ENCODE measurements around the gene AMH.

Gene AMH

GRCh38 chr19:2227415-2228156, 21.5 kb upstream of the AMH start:
- peak overlapping the region; percentile 20; the same call in 1 of the 2 replicates for H3K9ac ChIP-seq (ENCODE audit: low read length)
- peak overlapping the region; percentile 41 for H3K27ac ChIP-seq (ENCODE audit: low read length)
- peak overlapping the region; percentile 65 for H3K4me2 ChIP-seq (ENCODE audit: low read length)

DNA sequence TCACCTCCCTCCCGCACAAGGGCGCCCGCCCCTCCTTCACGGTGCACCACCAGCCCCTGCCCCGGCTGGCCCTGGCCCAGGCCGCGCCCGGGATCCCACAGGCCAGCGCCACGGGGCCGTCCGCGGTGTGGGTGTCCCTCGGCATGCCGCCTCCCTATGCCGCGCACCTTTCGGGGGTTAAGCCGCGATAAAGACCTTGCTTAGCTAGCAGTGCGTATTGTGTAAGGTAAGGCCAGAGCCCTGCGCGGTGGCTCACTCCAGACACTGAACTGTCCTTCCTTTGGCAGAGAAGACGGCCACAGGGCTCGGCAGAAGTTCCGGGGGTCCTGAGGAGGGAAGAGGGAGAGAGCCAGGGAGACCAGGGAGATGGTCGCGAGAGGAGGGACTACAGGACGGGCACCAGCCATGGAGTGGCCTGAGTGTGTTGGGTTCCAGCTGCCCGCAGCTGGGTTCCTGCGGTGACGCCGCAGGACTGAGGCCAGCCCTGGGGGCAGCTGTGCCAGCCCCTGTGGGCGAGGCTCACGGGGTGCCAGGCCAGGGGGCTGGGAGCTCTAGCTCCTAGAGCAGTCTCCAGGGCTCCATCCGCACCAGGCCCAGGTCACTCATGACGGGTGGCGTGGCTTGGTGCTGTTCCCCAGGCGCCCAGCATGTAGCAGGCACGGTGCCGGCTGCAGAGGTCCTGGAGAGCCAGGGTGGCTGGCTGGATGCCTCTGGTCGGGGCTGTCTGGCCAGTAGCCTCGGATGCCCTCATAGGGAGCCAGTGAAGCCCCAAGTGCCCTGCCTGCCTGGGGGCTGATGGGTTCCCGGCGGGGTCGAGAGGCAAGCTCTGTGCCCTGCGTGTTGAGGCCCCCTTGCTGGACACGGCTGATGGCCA, 20.7 kb upstream of the AMH start:
- Histone ChIP-seq H3K36me3 (replicated peaks; ENCODE audit: low read depth, low read length) (peaks cover 59% of the 10 kb centered on the region), H3K4me2 (ENCODE audit: low read length) (peak overlapping the region; percentile 65), H3K4me3 (ENCODE audit: low read length) (peak overlapping the region; percentile 36), H4K20me1 (ENCODE audit: insufficient read depth, low read length) (peaks cover 28% of the 10 kb centered on the region), H3K9ac (ENCODE audit: low read length) (peak overlapping the region; percentile 20; the same call in 1 of the 2 replicates), H3K9me3 (ENCODE audit: insufficient read depth, low read length) (no peaks in the 10 kb centered on the region), H3K4me1 (ENCODE audit: low read length) (peaks cover 14% of the 10 kb centered on the region), H3K27ac (ENCODE audit: low read length) (peak overlapping the region; percentile 41), H3K27me3 (ENCODE audit: low read depth, low read length) (no peaks in the 10 kb centered on the region), H2AFZ (ENCODE audit: low read depth, low read length) (no peak overlapping the region), H3K79me2 (ENCODE audit: low read length) (peaks cover 12% of the 10 kb centered on the region; the same call in 1 of the 2 replicates)
- no peak for TF ChIP-seq EZH2phosphoT487 (IDR thresholded peaks at IDR 0.05; ENCODE audit: low read depth)
- TF ChIP-seq CTCF (IDR thresholded peaks at IDR 0.05; ENCODE audit: low read depth, low read length), result no peak

More at GRCh38 chr19:2227415-2228156, 21.5 kb upstream of the AMH start:
- H3K79me2 ChIP-seq (ENCODE audit: low read length), result peaks cover 4% of the 10 kb centered on the region; the same call in 1 of the 2 replicates
- no peaks in the 10 kb centered on the region for H3K9me3 ChIP-seq (ENCODE audit: insufficient read depth, low read length)
- H3K36me3 ChIP-seq (replicated peaks; ENCODE audit: low read depth, low read length), result peaks cover 56% of the 10 kb centered on the region
- H3K4me3 ChIP-seq (ENCODE audit: low read length), result peak overlapping the region; percentile 36
- TF ChIP-seq EZH2phosphoT487 (IDR thresholded peaks at IDR 0.05; ENCODE audit: low read depth), result no peak
- peak; percentile 39 for TF ChIP-seq CTCF (IDR thresholded peaks at IDR 0.05; ENCODE audit: low read depth, low read length)
- H3K27me3 ChIP-seq (ENCODE audit: low read depth, low read length), result no peaks in the 10 kb centered on the region
- peaks cover 28% of the 10 kb centered on the region for H4K20me1 ChIP-seq (ENCODE audit: insufficient read depth, low read length)
- H3K4me1 ChIP-seq (ENCODE audit: low read length), result peaks cover 14% of the 10 kb centered on the region
- H2AFZ ChIP-seq (ENCODE audit: low read depth, low read length), result no peak overlapping the region

DNA sequence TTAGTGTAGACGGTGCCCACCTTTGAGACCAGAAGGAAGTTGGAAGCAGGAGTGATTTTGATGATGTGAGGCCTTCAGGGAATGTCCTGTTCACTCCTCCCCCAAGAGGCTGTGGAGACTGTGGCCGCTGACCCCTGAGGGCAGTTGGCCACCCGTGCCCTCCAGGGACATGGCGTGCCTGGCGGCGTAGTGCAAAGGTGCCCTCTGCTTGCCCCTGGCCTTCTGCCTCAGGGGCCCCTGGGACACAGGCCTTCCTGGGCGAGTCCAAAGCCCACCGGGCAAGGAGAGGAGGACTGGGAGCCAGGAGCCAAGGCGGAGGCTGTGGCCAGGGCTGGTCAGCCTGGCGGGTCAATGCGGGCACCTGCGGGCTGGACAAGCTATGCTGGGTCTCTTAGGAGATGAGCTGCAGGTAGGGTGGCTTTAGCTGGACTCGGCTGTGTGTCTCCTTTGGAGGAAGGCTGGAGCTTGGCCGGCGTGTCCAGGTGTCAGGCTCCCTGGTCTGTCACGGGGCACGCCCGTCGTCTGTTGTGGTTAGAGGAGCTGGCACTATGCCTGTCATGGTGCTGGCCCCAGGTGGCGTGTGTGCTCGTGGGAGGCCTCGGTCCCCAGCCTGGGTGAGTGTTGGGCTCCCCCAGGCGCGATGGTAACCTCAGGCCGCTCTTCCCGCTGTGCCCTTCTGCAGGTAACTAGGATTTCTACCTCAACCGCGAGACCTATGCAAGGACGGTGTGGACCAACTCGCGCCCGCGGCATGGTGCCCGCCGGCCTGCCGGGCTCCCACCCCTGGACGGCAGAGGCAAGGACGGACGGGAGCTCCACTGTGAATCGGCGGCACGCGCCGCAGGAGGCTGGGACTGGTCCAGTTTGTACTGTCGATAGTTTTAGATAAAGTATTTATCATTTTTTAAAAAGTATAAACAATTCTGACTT, 19.8 kb upstream of the AMH start:
- Histone ChIP-seq H3K4me2 (ENCODE audit: low read length) (no peak overlapping the region), H3K27ac (ENCODE audit: low read length) (no peak overlapping the region)

More for the DNA sequence above, 19.8 kb upstream of the AMH start:
- TF ChIP-seq CTCF (IDR thresholded peaks at IDR 0.05; ENCODE audit: low read depth, low read length) (no peak), EZH2phosphoT487 (IDR thresholded peaks at IDR 0.05; ENCODE audit: low read depth) (no peak)
- Histone ChIP-seq H3K9ac (ENCODE audit: low read length) (no peak overlapping the region), H3K9me3 (ENCODE audit: insufficient read depth, low read length) (no peaks in the 10 kb centered on the region), H3K4me1 (ENCODE audit: low read length) (peaks cover 14% of the 10 kb centered on the region), H2AFZ (ENCODE audit: low read depth, low read length) (no peak overlapping the region), H4K20me1 (ENCODE audit: insufficient read depth, low read length) (peaks cover 24% of the 10 kb centered on the region), H3K79me2 (ENCODE audit: low read length) (peaks cover 22% of the 10 kb centered on the region), H3K36me3 (replicated peaks; ENCODE audit: low read depth, low read length) (peaks cover 62% of the 10 kb centered on the region), H3K27me3 (ENCODE audit: low read depth, low read length) (no peaks in the 10 kb centered on the region), H3K4me3 (ENCODE audit: low read length) (no peak overlapping the region)
